GM10248 (cell line): ENCODE measurements around the gene ADGRL2.

ENCODE experiments used
- CTCF ChIA-PET: fragments of 300-600 bp; sonication (Branson Sonifier 250); formaldehyde crosslinking; extraction: SDS; loops from one replicate; lab custom pipeline; 2021; ENCODE audit warnings: antibody characterized with exemption; lab: Yijun Ruan, JAX
- POLR2A ChIA-PET: fragments of 350-650 bp; sonication (Branson Sonifier 250); formaldehyde crosslinking; extraction: SDS; loops from one replicate; lab custom pipeline; 2020; ENCODE audit warnings: antibody characterized with exemption; lab: Yijun Ruan, JAX
- DNase-seq: peaks from one replicate; pipeline ENCODE4 v3.0.0; 2012; ENCODE audit errors: extremely low spot score
- CTCF ChIP-seq: IDR thresholded peaks from 2 replicates; pipeline ENCODE4 v1.5.1; 2012; ENCODE audit warnings: mild to moderate bottlenecking, low read depth; ENCODE audit errors: extremely low read depth, missing control alignments, control extremely low read depth

ADGRL2 gene

GRCh38 chr1:81760477-81761097 is 40.1 kb upstream of the ADGRL2 start:
- no peak for DNase-seq
- ChIA-PET POLR2A (no interaction called here), CTCF (interaction anchor here (1.0 to 1.6 kb wide), 2 partner anchors 354 to 454 kb away, joined by 4 read pairs; no protein-coding TSS in a partner anchor)
- TF ChIP-seq CTCF = peak; percentile 28

GRCh38 chr1:81775510-81775909 is 25.2 kb upstream of the ADGRL2 start:
- ChIA-PET POLR2A (no interaction called here), CTCF (interaction anchor here (1.3 kb wide), 1 partner anchor 9 kb away, joined by 5 read pairs; no protein-coding TSS in a partner anchor)
- no peak for TF ChIP-seq CTCF
- no peak for DNase-seq

GRCh38 chr1:81780705-81781454 is 19.9 kb upstream of the ADGRL2 start:
- ChIA-PET POLR2A (no interaction called here), CTCF (interaction anchor here (0.9 to 1.5 kb wide), 5 partner anchors 8 to 26 kb away, joined by 3 to 4 read pairs (median 3); no protein-coding TSS in a partner anchor)
- no peak for DNase-seq

DNA sequence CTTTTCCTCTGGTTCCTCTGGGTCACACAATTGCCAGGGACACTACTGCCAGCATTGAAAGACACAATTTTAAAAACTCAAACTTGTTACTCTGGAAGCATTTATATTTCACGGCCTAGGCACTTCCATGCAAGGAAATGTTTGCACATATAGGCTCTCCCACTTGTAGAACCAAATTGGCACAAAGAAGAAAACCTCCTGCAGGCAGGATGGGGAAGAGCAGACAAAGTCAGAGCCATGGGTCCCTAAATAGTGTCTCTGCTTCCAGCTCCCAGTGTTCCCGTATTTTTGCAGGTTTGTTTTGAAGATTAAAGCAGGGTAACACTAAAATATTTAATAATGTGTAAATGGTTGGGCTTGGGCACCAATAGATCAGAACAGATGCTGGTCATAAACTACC is 19.0 kb upstream of the ADGRL2 start:
- no peak for DNase-seq
- ChIA-PET CTCF (interaction anchor here (0.9 to 1.5 kb wide), 5 partner anchors 9 to 26 kb away, joined by 3 to 4 read pairs (median 3); no protein-coding TSS in a partner anchor), POLR2A (no interaction called here)
- TF ChIP-seq CTCF = no peak

More at GRCh38 chr1:81780705-81781454, 19.9 kb upstream of the ADGRL2 start:
- no peak for TF ChIP-seq CTCF

DNA sequence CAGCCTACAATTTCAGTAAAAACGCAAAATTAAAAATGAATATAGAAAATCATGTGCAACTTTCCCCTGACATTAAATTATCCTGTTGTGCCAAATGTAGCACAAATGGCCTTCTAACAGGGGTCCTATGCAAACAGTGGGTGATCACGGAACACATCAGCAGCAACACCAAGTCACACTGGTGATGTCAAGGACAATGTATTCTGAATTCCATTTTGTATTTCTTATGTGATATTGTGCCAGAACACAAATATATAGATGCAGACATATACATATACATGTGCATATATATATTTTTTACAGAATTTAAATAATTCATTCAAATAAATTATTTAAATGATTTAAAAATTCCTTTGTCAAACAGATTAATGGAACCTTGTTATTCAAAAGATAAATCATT is 8.6 kb upstream of the ADGRL2 start:
- POLR2A ChIA-PET = no interaction called here
- CTCF ChIA-PET = no interaction called here
- DNase-seq = no peak

More for the DNA sequence above, 8.6 kb upstream of the ADGRL2 start:
- no peak for TF ChIP-seq CTCF
